ENCODE results near the gene TOX2. TPM values are rescaled to one million over a fixed set of nuclear protein-coding genes. Genes with fewer than 3 reads are reported as not detected.

The TOX2 gene
- total and polyA plus RNA-seq, 2 of the 4 experiments (the other 2 are of a cell fraction): 1.3 to 17.5 TPM

DNA sequence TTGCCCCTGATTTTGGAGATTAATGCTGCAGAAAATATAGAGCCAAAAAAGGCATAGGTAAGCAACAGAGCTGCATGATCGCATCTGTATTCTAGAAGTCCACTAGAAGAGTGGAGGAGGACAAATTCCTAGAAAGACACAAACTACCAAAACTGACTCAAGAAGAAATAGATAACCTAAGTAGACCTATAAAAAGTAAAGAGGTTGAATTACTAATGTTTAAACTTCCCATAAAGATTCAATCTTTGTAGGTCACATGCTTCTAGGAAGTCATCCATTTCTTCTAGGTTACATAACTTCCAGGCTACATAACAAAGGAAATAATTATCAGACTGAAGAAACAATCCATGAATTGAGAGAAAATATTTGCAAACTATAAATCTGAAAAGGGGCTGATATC is 187.9 kb downstream of the TOX2 start:
- Histone ChIP-seq H2AK9ac (replicated peaks; ENCODE audit: low read depth, low read length, poor library complexity) (no peak overlapping the region), H2AK5ac (ENCODE audit: low read depth, low read length) (no peak overlapping the region), H4K8ac (ENCODE audit: low read depth in 2 of 2, low read length in 2 of 2) (no peak overlapping the region), H3K9me1 (ENCODE audit: insufficient read depth, low read length) (no peaks in the 10 kb centered on the region), H4K5ac (ENCODE audit: low read depth, low read length) (no peak overlapping the region), H3K9ac (ENCODE audit: low read depth, low read length) (no peak overlapping the region), H3K18ac (ENCODE audit: low read depth, low read length) (no peak overlapping the region), H3K27me3 (ENCODE audit: control insufficient read depth, insufficient read depth, low read length) (peaks cover 17% of the 10 kb centered on the region), H2AFZ (replicated peaks; ENCODE audit: low read length, poor library complexity) (no peak overlapping the region), H4K91ac (ENCODE audit: insufficient read depth, low read depth, low read length) (no peak overlapping the region), H3K79me1 (ENCODE audit: low read depth in 1 of 2, low read length in 2 of 2) (no peaks in the 10 kb centered on the region), H3K4me3 (ENCODE audit: insufficient read depth, low read depth, low read length) (no peak overlapping the region), H2BK20ac (ENCODE audit: low read depth, low read length) (no peak overlapping the region), H3K4me2 (ENCODE audit: low read depth, low read length) (no peak overlapping the region), H2BK120ac (ENCODE audit: low read depth, low read length) (no peak overlapping the region), H3K27ac (ENCODE audit: insufficient read depth, low read length) (no peak overlapping the region), H3K4ac (ENCODE audit: low read depth, low read length) (no peak overlapping the region), H3K36me3 (ENCODE audit: control insufficient read depth, insufficient read depth, low read length) (no peaks in the 10 kb centered on the region), H3K56ac (ENCODE audit: extremely low read depth, insufficient read depth, low read length) (no peak overlapping the region), H2BK5ac (ENCODE audit: low read depth, low read length, poor library complexity, severe bottlenecking) (no peak overlapping the region), H3K14ac (replicated peaks; ENCODE audit: low read depth, low read length) (no peak overlapping the region), H4K20me1 (ENCODE audit: insufficient read depth, low read length) (no peaks in the 10 kb centered on the region), H2BK15ac (ENCODE audit: low read depth, low read length) (no peak overlapping the region), H3K4me1 (ENCODE audit: control insufficient read depth, insufficient read depth, low read length) (0 out of 2 replicates have a peak, but pooled peaks cover 1% of the 10 kb centered on the region), H3K9me3 (ENCODE audit: control insufficient read depth, insufficient read depth, low read length) (peaks cover 5% of the 10 kb centered on the region; the same call in 1 of the 2 replicates), H3K23ac (ENCODE audit: low read depth, low read length) (no peak overlapping the region)
- dilution Hi-C loops (cut with HindIII; ENCODE audit: low sequenced_read_pairs, unreplicated experiment) (no loop called here), in situ Hi-C loops (cut with MboI; ENCODE audit: low sequenced_read_pairs) (no loop called here), intact Hi-C loops (cut with micrococcal nuclease) (no loop called here)
- BruUV-seq (replicated peaks): no TSS peak
- no peak for ATAC-seq (ENCODE audit: low read depth)
- no peak for DNase-seq
- CTCF ChIA-PET: no interaction called here
- POLR2A ChIA-PET (ENCODE audit: unreplicated experiment): no interaction called here
- no peak for TF ChIP-seq POLR2A (IDR thresholded peaks at IDR 0.05; ENCODE audit: low read depth, low read length)
- TF ChIP-seq RFX5 (IDR thresholded peaks at IDR 0.05; ENCODE audit: low read depth, low read length): no peak
- no peak for TF ChIP-seq BHLHE40 (IDR thresholded peaks at IDR 0.05; ENCODE audit: low read depth, low read length)
- TF ChIP-seq, protein P1, sequence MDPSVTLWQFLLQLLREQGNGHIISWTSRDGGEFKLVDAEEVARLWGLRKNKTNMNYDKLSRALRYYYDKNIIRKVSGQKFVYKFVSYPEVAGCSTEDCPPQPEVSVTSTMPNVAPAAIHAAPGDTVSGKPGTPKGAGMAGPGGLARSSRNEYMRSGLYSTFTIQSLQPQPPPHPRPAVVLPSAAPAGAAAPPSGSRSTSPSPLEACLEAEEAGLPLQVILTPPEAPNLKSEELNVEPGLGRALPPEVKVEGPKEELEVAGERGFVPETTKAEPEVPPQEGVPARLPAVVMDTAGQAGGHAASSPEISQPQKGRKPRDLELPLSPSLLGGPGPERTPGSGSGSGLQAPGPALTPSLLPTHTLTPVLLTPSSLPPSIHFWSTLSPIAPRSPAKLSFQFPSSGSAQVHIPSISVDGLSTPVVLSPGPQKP (IDR thresholded peaks at IDR 0.05; ENCODE audit: borderline replicate concordance, low read depth, low read length): no peak
- WGBS, 2 experiments (ENCODE audit: extremely low coverage in 2 of 2, insufficient read length in 1 of 2): no CpG with 5 or more reads among the region's 1 CpG

Data from IMR-90 (cell line).